K562 (cell line): Measurements from ENCODE around the gene PCBP3. TPM values are rescaled to one million over a fixed set of nuclear protein-coding genes. Genes with fewer than 3 reads are reported as not detected.

Experiments used
- MAFF ChIP-seq: IDR thresholded peaks from 2 replicates; pipeline ENCODE4 v1.6.1; 2012; ENCODE audit warnings: low read length, improper control_type of control experiment
- MAZ ChIP-seq, 2 experiments: fragments of 450-650 bp in 1 of 2; sonication (generic) in 1 of 2; formaldehyde crosslinking; IDR thresholded peaks in 1 of 2; conservative IDR thresholded peaks in 1 of 2; 2 replicates each; pipeline versions ENCODE4 v1.4.0 to v1.5.0; 2020; ENCODE audit warnings: mild to moderate bottlenecking in 1 of 2, missing genetic modification reagents in 1 of 2
- SIN3A ChIP-seq, 2 experiments: fragments of 150-350 bp in 1 of 2; IDR thresholded peaks; 2 replicates each; pipeline ENCODE4 v1.6.1; 2011 to 2016; ENCODE audit warnings: borderline replicate concordance in 2 of 2, low read depth in 2 of 2, low read length in 2 of 2, mild to moderate bottlenecking in 2 of 2, moderate library complexity in 2 of 2; ENCODE audit not compliant: control insufficient read depth in 1 of 2
- ZFP1 ChIP-seq: fragments of 450-650 bp; formaldehyde crosslinking; IDR thresholded peaks from 2 replicates; pipeline ENCODE4 v1.4.0; 2020; ENCODE audit warnings: mild to moderate bottlenecking, mixed read lengths
- polyA plus RNA-seq, 8 experiments: library from polyadenylated mRNA; depleted of rRNA in 4 of 8; stranded (reverse) in 5 of 8; unstranded in 3 of 8; fragments of >200 nt; fragmentation: Nextera tagmentation in 2 of 8; fragmentation: Illumina TruSeq in 1 of 8; extraction: Ambion mirVana in 2 of 8; extraction: Trizol in 1 of 8; gene quantifications; 2 replicates each; pipeline versions ENCODE4 v1.2.1 to v1.2.3, GENCODE V29; 2011 to 2014; ENCODE audit warnings: inconsistent platforms in 1 of 8, missing spikeins in 1 of 8
- total RNA-seq, 7 experiments: library from RNA; depleted of rRNA in 6 of 7; stranded (reverse); fragments of >200 nt in 6 of 7; fragmentation: Illumina TruSeq in 2 of 7; extraction: Trizol in 2 of 7; gene quantifications; 2 replicates each; pipeline versions ENCODE4 v1.2.1 to v1.2.3, GENCODE V29; 2011 to 2021; ENCODE audit warnings: low replicate concordance in 1 of 7
- TF ChIP-seq, protein P1 (sequence below): fragments of 450-650 bp; IDR thresholded peaks from 2 replicates; pipeline ENCODE4 v1.6.1; 2016; ENCODE audit warnings: mild to moderate bottlenecking, moderate library complexity
- TF ChIP-seq, protein P2 (sequence below): sonication (generic); formaldehyde crosslinking; IDR thresholded peaks from 2 replicates; pipeline ENCODE4 v1.8.1; 2023; ENCODE audit warnings: mild to moderate bottlenecking, missing genetic modification reagents, moderate library complexity
- TF ChIP-seq, protein P3 (sequence below), 2 experiments: fragments of 450-650 bp in 1 of 2; IDR thresholded peaks; 2 replicates each; pipeline ENCODE4 v1.6.1; 2011 to 2017; ENCODE audit warnings: low read depth in 2 of 2, antibody characterized with exemption in 1 of 2, borderline replicate concordance in 1 of 2, low read length in 1 of 2, mild to moderate bottlenecking in 1 of 2, mixed read lengths in 1 of 2; ENCODE audit not compliant: control insufficient read depth in 1 of 2
- TF ChIP-seq, protein P4 (sequence below): fragments of 250-450 bp; sonication (Bioruptor Pico); IDR thresholded peaks from 2 replicates; pipeline ENCODE4 v1.5.0; 2021

Gene PCBP3
- total and polyA plus RNA-seq, 9 of the 15 experiments (the other 6 are each of a cell fraction or from before 2014, with no cell fraction given): 0.18 TPM; not detected in 8

DNA sequence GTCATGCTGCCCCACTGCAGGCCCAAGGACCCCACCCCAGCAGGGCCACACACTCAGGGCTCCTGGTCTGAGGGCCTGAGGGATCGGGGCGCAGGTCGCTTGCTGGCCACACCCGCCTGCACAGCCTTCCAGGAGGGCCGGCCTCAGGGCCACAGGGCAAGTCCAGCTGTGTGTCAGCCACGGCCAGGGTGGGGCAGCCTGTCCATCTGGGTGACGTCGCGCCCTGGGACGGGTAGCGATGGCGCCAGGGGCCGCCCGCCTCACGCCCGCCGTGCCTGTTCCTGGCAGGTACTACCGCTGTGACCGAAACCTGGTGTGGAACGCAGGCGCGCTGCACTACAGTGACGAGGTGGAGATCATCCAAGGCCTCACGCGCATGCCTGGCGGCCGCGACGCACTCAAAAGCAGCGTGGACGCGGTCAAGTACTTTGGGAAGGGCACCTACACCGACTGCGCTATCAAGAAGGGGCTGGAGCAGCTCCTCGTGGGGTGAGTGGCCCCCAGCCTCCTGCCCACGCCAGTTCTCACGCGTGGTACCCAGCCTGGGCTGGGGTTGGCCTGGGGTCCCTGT, 340.5 kb downstream of the PCBP3 start (continued):
- TF ChIP-seq, protein P1, sequence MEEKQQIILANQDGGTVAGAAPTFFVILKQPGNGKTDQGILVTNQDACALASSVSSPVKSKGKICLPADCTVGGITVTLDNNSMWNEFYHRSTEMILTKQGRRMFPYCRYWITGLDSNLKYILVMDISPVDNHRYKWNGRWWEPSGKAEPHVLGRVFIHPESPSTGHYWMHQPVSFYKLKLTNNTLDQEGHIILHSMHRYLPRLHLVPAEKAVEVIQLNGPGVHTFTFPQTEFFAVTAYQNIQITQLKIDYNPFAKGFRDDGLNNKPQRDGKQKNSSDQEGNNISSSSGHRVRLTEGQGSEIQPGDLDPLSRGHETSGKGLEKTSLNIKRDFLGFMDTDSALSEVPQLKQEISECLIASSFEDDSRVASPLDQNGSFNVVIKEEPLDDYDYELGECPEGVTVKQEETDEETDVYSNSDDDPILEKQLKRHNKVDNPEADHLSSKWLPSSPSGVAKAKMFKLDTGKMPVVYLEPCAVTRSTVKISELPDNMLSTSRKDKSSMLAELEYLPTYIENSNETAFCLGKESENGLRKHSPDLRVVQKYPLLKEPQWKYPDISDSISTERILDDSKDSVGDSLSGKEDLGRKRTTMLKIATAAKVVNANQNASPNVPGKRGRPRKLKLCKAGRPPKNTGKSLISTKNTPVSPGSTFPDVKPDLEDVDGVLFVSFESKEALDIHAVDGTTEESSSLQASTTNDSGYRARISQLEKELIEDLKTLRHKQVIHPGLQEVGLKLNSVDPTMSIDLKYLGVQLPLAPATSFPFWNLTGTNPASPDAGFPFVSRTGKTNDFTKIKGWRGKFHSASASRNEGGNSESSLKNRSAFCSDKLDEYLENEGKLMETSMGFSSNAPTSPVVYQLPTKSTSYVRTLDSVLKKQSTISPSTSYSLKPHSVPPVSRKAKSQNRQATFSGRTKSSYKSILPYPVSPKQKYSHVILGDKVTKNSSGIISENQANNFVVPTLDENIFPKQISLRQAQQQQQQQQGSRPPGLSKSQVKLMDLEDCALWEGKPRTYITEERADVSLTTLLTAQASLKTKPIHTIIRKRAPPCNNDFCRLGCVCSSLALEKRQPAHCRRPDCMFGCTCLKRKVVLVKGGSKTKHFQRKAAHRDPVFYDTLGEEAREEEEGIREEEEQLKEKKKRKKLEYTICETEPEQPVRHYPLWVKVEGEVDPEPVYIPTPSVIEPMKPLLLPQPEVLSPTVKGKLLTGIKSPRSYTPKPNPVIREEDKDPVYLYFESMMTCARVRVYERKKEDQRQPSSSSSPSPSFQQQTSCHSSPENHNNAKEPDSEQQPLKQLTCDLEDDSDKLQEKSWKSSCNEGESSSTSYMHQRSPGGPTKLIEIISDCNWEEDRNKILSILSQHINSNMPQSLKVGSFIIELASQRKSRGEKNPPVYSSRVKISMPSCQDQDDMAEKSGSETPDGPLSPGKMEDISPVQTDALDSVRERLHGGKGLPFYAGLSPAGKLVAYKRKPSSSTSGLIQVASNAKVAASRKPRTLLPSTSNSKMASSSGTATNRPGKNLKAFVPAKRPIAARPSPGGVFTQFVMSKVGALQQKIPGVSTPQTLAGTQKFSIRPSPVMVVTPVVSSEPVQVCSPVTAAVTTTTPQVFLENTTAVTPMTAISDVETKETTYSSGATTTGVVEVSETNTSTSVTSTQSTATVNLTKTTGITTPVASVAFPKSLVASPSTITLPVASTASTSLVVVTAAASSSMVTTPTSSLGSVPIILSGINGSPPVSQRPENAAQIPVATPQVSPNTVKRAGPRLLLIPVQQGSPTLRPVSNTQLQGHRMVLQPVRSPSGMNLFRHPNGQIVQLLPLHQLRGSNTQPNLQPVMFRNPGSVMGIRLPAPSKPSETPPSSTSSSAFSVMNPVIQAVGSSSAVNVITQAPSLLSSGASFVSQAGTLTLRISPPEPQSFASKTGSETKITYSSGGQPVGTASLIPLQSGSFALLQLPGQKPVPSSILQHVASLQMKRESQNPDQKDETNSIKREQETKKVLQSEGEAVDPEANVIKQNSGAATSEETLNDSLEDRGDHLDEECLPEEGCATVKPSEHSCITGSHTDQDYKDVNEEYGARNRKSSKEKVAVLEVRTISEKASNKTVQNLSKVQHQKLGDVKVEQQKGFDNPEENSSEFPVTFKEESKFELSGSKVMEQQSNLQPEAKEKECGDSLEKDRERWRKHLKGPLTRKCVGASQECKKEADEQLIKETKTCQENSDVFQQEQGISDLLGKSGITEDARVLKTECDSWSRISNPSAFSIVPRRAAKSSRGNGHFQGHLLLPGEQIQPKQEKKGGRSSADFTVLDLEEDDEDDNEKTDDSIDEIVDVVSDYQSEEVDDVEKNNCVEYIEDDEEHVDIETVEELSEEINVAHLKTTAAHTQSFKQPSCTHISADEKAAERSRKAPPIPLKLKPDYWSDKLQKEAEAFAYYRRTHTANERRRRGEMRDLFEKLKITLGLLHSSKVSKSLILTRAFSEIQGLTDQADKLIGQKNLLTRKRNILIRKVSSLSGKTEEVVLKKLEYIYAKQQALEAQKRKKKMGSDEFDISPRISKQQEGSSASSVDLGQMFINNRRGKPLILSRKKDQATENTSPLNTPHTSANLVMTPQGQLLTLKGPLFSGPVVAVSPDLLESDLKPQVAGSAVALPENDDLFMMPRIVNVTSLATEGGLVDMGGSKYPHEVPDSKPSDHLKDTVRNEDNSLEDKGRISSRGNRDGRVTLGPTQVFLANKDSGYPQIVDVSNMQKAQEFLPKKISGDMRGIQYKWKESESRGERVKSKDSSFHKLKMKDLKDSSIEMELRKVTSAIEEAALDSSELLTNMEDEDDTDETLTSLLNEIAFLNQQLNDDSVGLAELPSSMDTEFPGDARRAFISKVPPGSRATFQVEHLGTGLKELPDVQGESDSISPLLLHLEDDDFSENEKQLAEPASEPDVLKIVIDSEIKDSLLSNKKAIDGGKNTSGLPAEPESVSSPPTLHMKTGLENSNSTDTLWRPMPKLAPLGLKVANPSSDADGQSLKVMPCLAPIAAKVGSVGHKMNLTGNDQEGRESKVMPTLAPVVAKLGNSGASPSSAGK: peak; percentile 57
- TF ChIP-seq, protein P2, sequence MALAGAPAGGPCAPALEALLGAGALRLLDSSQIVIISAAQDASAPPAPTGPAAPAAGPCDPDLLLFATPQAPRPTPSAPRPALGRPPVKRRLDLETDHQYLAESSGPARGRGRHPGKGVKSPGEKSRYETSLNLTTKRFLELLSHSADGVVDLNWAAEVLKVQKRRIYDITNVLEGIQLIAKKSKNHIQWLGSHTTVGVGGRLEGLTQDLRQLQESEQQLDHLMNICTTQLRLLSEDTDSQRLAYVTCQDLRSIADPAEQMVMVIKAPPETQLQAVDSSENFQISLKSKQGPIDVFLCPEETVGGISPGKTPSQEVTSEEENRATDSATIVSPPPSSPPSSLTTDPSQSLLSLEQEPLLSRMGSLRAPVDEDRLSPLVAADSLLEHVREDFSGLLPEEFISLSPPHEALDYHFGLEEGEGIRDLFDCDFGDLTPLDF (CRISPR knock-in tag): peak; percentile 46; the same call in 1 of the 2 replicates
- TF ChIP-seq, protein P3, sequence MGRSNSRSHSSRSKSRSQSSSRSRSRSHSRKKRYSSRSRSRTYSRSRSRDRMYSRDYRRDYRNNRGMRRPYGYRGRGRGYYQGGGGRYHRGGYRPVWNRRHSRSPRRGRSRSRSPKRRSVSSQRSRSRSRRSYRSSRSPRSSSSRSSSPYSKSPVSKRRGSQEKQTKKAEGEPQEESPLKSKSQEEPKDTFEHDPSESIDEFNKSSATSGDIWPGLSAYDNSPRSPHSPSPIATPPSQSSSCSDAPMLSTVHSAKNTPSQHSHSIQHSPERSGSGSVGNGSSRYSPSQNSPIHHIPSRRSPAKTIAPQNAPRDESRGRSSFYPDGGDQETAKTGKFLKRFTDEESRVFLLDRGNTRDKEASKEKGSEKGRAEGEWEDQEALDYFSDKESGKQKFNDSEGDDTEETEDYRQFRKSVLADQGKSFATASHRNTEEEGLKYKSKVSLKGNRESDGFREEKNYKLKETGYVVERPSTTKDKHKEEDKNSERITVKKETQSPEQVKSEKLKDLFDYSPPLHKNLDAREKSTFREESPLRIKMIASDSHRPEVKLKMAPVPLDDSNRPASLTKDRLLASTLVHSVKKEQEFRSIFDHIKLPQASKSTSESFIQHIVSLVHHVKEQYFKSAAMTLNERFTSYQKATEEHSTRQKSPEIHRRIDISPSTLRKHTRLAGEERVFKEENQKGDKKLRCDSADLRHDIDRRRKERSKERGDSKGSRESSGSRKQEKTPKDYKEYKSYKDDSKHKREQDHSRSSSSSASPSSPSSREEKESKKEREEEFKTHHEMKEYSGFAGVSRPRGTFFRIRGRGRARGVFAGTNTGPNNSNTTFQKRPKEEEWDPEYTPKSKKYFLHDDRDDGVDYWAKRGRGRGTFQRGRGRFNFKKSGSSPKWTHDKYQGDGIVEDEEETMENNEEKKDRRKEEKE (IDR thresholded peaks at IDR 0.05; ENCODE audit: borderline replicate concordance in 1 of 2, control insufficient read depth in 1 of 2, low read depth in 2 of 2, low read length in 1 of 2): no peak
- TF ChIP-seq MAFF (no peak), SIN3A (IDR thresholded peaks at IDR 0.05; ENCODE audit: borderline replicate concordance in 2 of 2, control insufficient read depth in 1 of 2, low read depth in 2 of 2, low read length in 2 of 2) (no peak), ZFP1 (CRISPR knock-in tag) (no peak), MAZ (CRISPR knock-in tag; conservative IDR thresholded peaks at IDR 0.05 in 1 of 2, IDR thresholded peaks at IDR 0.05 in 1 of 2) (0 out of 4 replicates have a peak, but pooled peaks of 1 of the 2 experiments have one; percentile 29)
- TF ChIP-seq, protein P4, sequence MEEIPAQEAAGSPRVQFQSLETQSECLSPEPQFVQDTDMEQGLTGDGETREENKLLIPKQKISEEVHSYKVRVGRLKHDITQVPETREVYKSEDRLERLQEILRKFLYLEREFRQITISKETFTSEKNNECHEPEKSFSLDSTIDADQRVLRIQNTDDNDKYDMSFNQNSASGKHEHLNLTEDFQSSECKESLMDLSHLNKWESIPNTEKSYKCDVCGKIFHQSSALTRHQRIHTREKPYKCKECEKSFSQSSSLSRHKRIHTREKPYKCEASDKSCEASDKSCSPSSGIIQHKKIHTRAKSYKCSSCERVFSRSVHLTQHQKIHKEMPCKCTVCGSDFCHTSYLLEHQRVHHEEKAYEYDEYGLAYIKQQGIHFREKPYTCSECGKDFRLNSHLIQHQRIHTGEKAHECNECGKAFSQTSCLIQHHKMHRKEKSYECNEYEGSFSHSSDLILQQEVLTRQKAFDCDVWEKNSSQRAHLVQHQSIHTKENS (CRISPR knock-in tag): no peak
